ENCODE results near the gene RAB11FIP4. TPM values are rescaled to one million over a fixed set of nuclear protein-coding genes. Genes with fewer than 3 reads are reported as not detected.

The RAB11FIP4 gene
- total RNA-seq, 2 donors from 2014 or later: 35.6 to 62.2 TPM

- peaks cover 15% of the 10 kb centered on the region for H3K4me1 Mint-ChIP-seq
- DNase-seq: no peak
- 89 to 100% methylated on average over 4 to 6 of the region's 6 CpGs for WGBS, 2 experiments (ENCODE audit: insufficient coverage in 1 of 2, insufficient read length in 1 of 2)
Observed at GRCh38 chr17:31460226-31460721, 68.8 kb downstream of the RAB11FIP4 start.

GRCh38 chr17:31461227-31461810 is 69.8 kb downstream of the RAB11FIP4 start:
- Histone ChIP-seq H3K9me3 (ENCODE audit: control insufficient read depth, low read length) (no peaks in the 10 kb centered on the region), H3K4me3 (ENCODE audit: low read length) (no peak overlapping the region), H3K36me3 (ENCODE audit: control insufficient read depth, insufficient read depth, low read length) (no peaks in the 10 kb centered on the region), H3K27me3 (ENCODE audit: control insufficient read depth, insufficient read depth, low read length, poor library complexity, severe bottlenecking) (no peaks in the 10 kb centered on the region), H3K4me1 (ENCODE audit: control insufficient read depth, insufficient read depth, low read length) (no peaks in the 10 kb centered on the region), H3K27ac (ENCODE audit: low read depth, low read length) (no peak overlapping the region), H3K9ac (ENCODE audit: extremely low read depth, low read length, poor library complexity, severe bottlenecking) (no peak overlapping the region)
- Mint-ChIP-seq H3K9me3 (no peaks in the 10 kb centered on the region), H3K4me1 (peaks cover 19% of the 10 kb centered on the region), H3K27me3 (ENCODE audit: insufficient read depth) (no peaks in the 10 kb centered on the region), H3K4me3 (no peak overlapping the region), H3K36me3 (ENCODE audit: low read depth) (no peaks in the 10 kb centered on the region), H3K27ac (no peak overlapping the region)
- DNase-seq: no peak
- TF ChIP-seq CTCF (conservative IDR thresholded peaks at IDR 0.05): no peak
- 89 to 91% methylated on average over 7 to 8 of the region's 8 CpGs for WGBS, 2 experiments (ENCODE audit: insufficient coverage in 1 of 2, insufficient read length in 1 of 2)

More at GRCh38 chr17:31460226-31460721, 68.8 kb downstream of the RAB11FIP4 start:
- Mint-ChIP-seq H3K4me3 (no peak overlapping the region), H3K27me3 (ENCODE audit: insufficient read depth) (no peaks in the 10 kb centered on the region), H3K9me3 (no peaks in the 10 kb centered on the region), H3K36me3 (ENCODE audit: low read depth) (no peaks in the 10 kb centered on the region), H3K27ac (no peak overlapping the region)
- Histone ChIP-seq H3K27me3 (ENCODE audit: control insufficient read depth, insufficient read depth, low read length, poor library complexity, severe bottlenecking) (no peaks in the 10 kb centered on the region), H3K9me3 (ENCODE audit: control insufficient read depth, low read length) (no peaks in the 10 kb centered on the region), H3K4me1 (ENCODE audit: control insufficient read depth, insufficient read depth, low read length) (no peaks in the 10 kb centered on the region), H3K27ac (ENCODE audit: low read depth, low read length) (no peak overlapping the region), H3K4me3 (ENCODE audit: low read length) (no peak overlapping the region), H3K9ac (ENCODE audit: extremely low read depth, low read length, poor library complexity, severe bottlenecking) (no peak overlapping the region), H3K36me3 (ENCODE audit: control insufficient read depth, insufficient read depth, low read length) (no peaks in the 10 kb centered on the region)
- TF ChIP-seq CTCF (conservative IDR thresholded peaks at IDR 0.05): no peak

- no peak overlapping the region for H3K27ac Mint-ChIP-seq
- H3K27ac ChIP-seq (ENCODE audit: low read depth, low read length): no peak overlapping the region
- no peaks in the 10 kb centered on the region for H3K9me3 ChIP-seq (ENCODE audit: control insufficient read depth, low read length)
- no peak for TF ChIP-seq CTCF (conservative IDR thresholded peaks at IDR 0.05)
- peaks cover 12% of the 10 kb centered on the region for H3K4me1 Mint-ChIP-seq
- H3K4me1 ChIP-seq (ENCODE audit: control insufficient read depth, insufficient read depth, low read length): no peaks in the 10 kb centered on the region
- no peaks in the 10 kb centered on the region for H3K9me3 Mint-ChIP-seq
- no peaks in the 10 kb centered on the region for H3K36me3 Mint-ChIP-seq (ENCODE audit: low read depth)
- H3K27me3 Mint-ChIP-seq (ENCODE audit: insufficient read depth): no peaks in the 10 kb centered on the region
- no peaks in the 10 kb centered on the region for H3K27me3 ChIP-seq (ENCODE audit: control insufficient read depth, insufficient read depth, low read length, poor library complexity, severe bottlenecking)
- no peak overlapping the region for H3K9ac ChIP-seq (ENCODE audit: extremely low read depth, low read length, poor library complexity, severe bottlenecking)
- H3K4me3 ChIP-seq (ENCODE audit: low read length): no peak overlapping the region
- DNase-seq: no peak
- 94 to 96% methylated on average over 3 to 6 of the region's 6 CpGs for WGBS, 2 experiments (ENCODE audit: insufficient coverage in 1 of 2, insufficient read length in 1 of 2)
- no peak overlapping the region for H3K4me3 Mint-ChIP-seq
- H3K36me3 ChIP-seq (ENCODE audit: control insufficient read depth, insufficient read depth, low read length): no peaks in the 10 kb centered on the region
Observed at GRCh38 chr17:31462261-31462660, 70.8 kb downstream of the RAB11FIP4 start.

Data from endodermal cell (in vitro differentiated cells).